Gastrocnemius medialis (tissue), 4 donors: ENCODE results near the gene PPP1R37. TPM values are rescaled to one million over a fixed set of nuclear protein-coding genes. Genes with fewer than 3 reads are reported as not detected.
A peak's percentile ranks its signal among the peaks of the same experiment; 100 is the strongest.

Experiments
- ATAC-seq, 2 donors: fragments of 150-250 bp; one replicate each; pipeline ENCODE4 v1.9.1; 2016
- DNase-seq, 2 donors: peaks; one replicate each; pipeline ENCODE4 v3.0.0-alpha.2; 2019
- H3K27ac ChIP-seq, 4 donors: fragments of 200-600 bp; sonication (generic); 1 replicate in 1 of 4; 2 replicates in 3 of 4; pipeline ENCODE4 v1.5.1; 2016 to 2018; ENCODE audit warnings: mild to moderate bottlenecking in 2 of 4, moderate library complexity in 1 of 4
- H3K27me3 ChIP-seq, 3 donors: fragments of 200-600 bp; sonication (generic) in 2 of 3; 1 replicate in 1 of 3; 2 replicates in 2 of 3; pipeline versions ENCODE4 v1.5.1 to v1.6.0; 2016 to 2019; ENCODE audit warnings: mild to moderate bottlenecking in 1 of 3, moderate library complexity in 1 of 3
- H3K36me3 ChIP-seq, 2 donors: fragments of 200-600 bp; sonication (generic) in 1 of 2; one replicate each; pipeline ENCODE4 v1.5.1; 2017 to 2018
- H3K4me1 ChIP-seq, 2 donors: fragments of 200-600 bp; sonication (generic) in 1 of 2; one replicate each; pipeline ENCODE4 v1.5.1; 2016 to 2017; ENCODE audit warnings: mild to moderate bottlenecking in 2 of 2
- H3K4me3 ChIP-seq, 4 donors: fragments of 200-600 bp; sonication (generic) in 3 of 4; 1 replicate in 1 of 4; 2 replicates in 3 of 4; pipeline ENCODE4 v1.5.1; 2016 to 2019; ENCODE audit warnings: mild to moderate bottlenecking in 2 of 4
- H3K9me3 ChIP-seq, 3 donors: fragments of 200-600 bp; sonication (generic) in 2 of 3; 1 replicate in 1 of 3; 2 replicates in 2 of 3; pipeline ENCODE4 v1.5.1; 2016 to 2019
- CTCF ChIP-seq, 5 experiments: fragments of 450-650 bp in 3 of 5; fragments of 200-600 bp in 2 of 5; sonication (generic) in 2 of 5; IDR thresholded peaks in 4 of 5; conservative IDR thresholded peaks in 1 of 5; 1 replicate in 4 of 5; 2 replicates in 1 of 5; pipeline ENCODE4 v1.5.1; 2016 to 2019; ENCODE audit warnings: antibody characterized with exemption in 5 of 5, mild to moderate bottlenecking in 3 of 5, moderate library complexity in 3 of 5
- POLR2A ChIP-seq, 2 donors: fragments of 450-650 bp; IDR thresholded peaks; one replicate each; pipeline ENCODE4 v1.6.1; 2017; ENCODE audit warnings: antibody characterized with exemption in 2 of 2, mild to moderate bottlenecking in 2 of 2, moderate library complexity in 2 of 2
- in situ Hi-C, 4 donors: fragments of 200-750 bp; cut with MboI; loops; one replicate each; pipeline versions ENCODE4 v1.15.0 to v1.8.0; 2017; ENCODE audit warnings: low sequenced_read_pairs in 4 of 4
- intact Hi-C: fragments of 100-400 bp; cut with DNase I; formaldehyde crosslinking; loops from one replicate; pipeline ENCODE4 v1.15.1; 2023; ENCODE audit warnings: low total_unique reads
- total RNA-seq, 4 donors: library from RNA; depleted of rRNA; stranded (reverse); fragments of >200 nt; gene quantifications; one replicate each; pipeline versions ENCODE4 v1.1.0 to v1.2.3, GENCODE V29; 2016

PPP1R37 gene
- total RNA-seq, 4 donors from 2014 or later: 30.5 to 51.1 (median 39.7) TPM

- Histone ChIP-seq H3K36me3 (no peaks in the 10 kb centered on the region), H3K4me1 (peaks cover 0 to 4% of the 10 kb centered on the region in 2 donors), H3K27ac (no peak overlapping the region), H3K9me3 (no peaks in the 10 kb centered on the region), H3K27me3 (no peaks in the 10 kb centered on the region), H3K4me3 (no peak overlapping the region)
- DNase-seq: peak; percentile 30 to 65
- TF ChIP-seq CTCF (IDR thresholded peaks at IDR 0.05 in 4 of 5, conservative IDR thresholded peaks at IDR 0.05 in 1 of 5): peak; percentile 48 to 73 (median 63)
- TF ChIP-seq POLR2A (IDR thresholded peaks at IDR 0.05): no peak
- intact Hi-C loops: no loop called here
- peak; percentile 62 to 90 for ATAC-seq
- in situ Hi-C loops: no loop called here
Measured at GRCh38 chr19:45125975-45126493, 33.1 kb downstream of the PPP1R37 start.

- ATAC-seq (no peak), DNase-seq (no peak)
- Histone ChIP-seq H3K27ac (no peak overlapping the region), H3K9me3 (no peaks in the 10 kb centered on the region), H3K4me1 (peaks cover 0 to 4% of the 10 kb centered on the region in 2 donors), H3K27me3 (no peaks in the 10 kb centered on the region), H3K36me3 (no peaks in the 10 kb centered on the region), H3K4me3 (no peak overlapping the region)
- in situ Hi-C loops (no loop called here), intact Hi-C loops (no loop called here)
- TF ChIP-seq POLR2A (IDR thresholded peaks at IDR 0.05): no peak
- TF ChIP-seq CTCF (IDR thresholded peaks at IDR 0.05 in 4 of 5, conservative IDR thresholded peaks at IDR 0.05 in 1 of 5): no peak
Measured at GRCh38 chr19:45126654-45127053, 33.7 kb downstream of the PPP1R37 start.

GRCh38 chr19:45128146-45128545, 35.2 kb downstream of the PPP1R37 start:
- Histone ChIP-seq H3K4me3 (no peak overlapping the region), H3K4me1 (peaks cover 0 to 4% of the 10 kb centered on the region in 2 donors), H3K27me3 (no peaks in the 10 kb centered on the region), H3K9me3 (no peaks in the 10 kb centered on the region), H3K27ac (no peak overlapping the region), H3K36me3 (no peaks in the 10 kb centered on the region)
- in situ Hi-C loops (no loop called here), intact Hi-C loops (no loop called here)
- no peak for TF ChIP-seq POLR2A (IDR thresholded peaks at IDR 0.05)
- TF ChIP-seq CTCF (IDR thresholded peaks at IDR 0.05 in 4 of 5, conservative IDR thresholded peaks at IDR 0.05 in 1 of 5): no peak
- ATAC-seq (no peak), DNase-seq (no peak)

GRCh38 chr19:45128806-45129205, 35.8 kb downstream of the PPP1R37 start:
- no peak for DNase-seq
- in situ Hi-C loops: no loop called here

More at GRCh38 chr19:45128806-45129205, 35.8 kb downstream of the PPP1R37 start:
- Histone ChIP-seq H3K4me3 (no peak overlapping the region), H3K4me1 (peaks cover 0 to 4% of the 10 kb centered on the region in 2 donors), H3K36me3 (no peaks in the 10 kb centered on the region), H3K27ac (no peak overlapping the region), H3K9me3 (no peaks in the 10 kb centered on the region), H3K27me3 (no peaks in the 10 kb centered on the region)
- no peak for ATAC-seq
- TF ChIP-seq POLR2A (IDR thresholded peaks at IDR 0.05) (no peak), CTCF (IDR thresholded peaks at IDR 0.05 in 4 of 5, conservative IDR thresholded peaks at IDR 0.05 in 1 of 5) (no peak)
- intact Hi-C loops: no loop called here
